Progenitor cell of endocrine pancreas (in vitro differentiated cells): ENCODE measurements around the gene LRRC4. TPM values are rescaled to one million over a fixed set of nuclear protein-coding genes. Genes with fewer than 3 reads are reported as not detected.

Experiments
- DNase-seq: peaks from one replicate; pipeline ENCODE4 v3.0.0; 2021; ENCODE audit warnings: low spot score; ENCODE audit not compliant: unreplicated experiment
- H3K27ac Mint-ChIP-seq: 2 replicates; pipeline ENCODE4 v1.8.0; 2021; ENCODE audit warnings: mild to moderate bottlenecking, moderate library complexity, mixed read lengths
- H3K27me3 Mint-ChIP-seq: 2 replicates; pipeline ENCODE4 v1.8.0; 2021; ENCODE audit warnings: mixed read lengths
- H3K36me3 Mint-ChIP-seq: 2 replicates; pipeline ENCODE4 v1.8.0; 2022; ENCODE audit warnings: mixed read lengths; ENCODE audit not compliant: insufficient read depth
- H3K4me1 Mint-ChIP-seq: 2 replicates; pipeline ENCODE4 v1.8.0; 2021; ENCODE audit warnings: low read depth, mixed read lengths
- H3K4me3 Mint-ChIP-seq: 2 replicates; pipeline ENCODE4 v1.8.0; 2021; ENCODE audit warnings: low read depth, mild to moderate bottlenecking, moderate library complexity, mixed read lengths
- H3K9me3 Mint-ChIP-seq: 2 replicates; pipeline ENCODE4 v1.8.0; 2021; ENCODE audit warnings: low read depth, mixed read lengths
- total RNA-seq: library from RNA; stranded (reverse); gene quantifications from 2 replicates; pipeline ENCODE4 v1.2.1, GENCODE V29; 2021
- TF ChIP-seq, protein P1 (sequence below): fragments of 200-600 bp; sonication (generic); IDR thresholded peaks from one replicate; pipeline ENCODE4 v1.5.0; 2021; ENCODE audit warnings: antibody characterized with exemption, mild to moderate bottlenecking; ENCODE audit not compliant: unreplicated experiment

The LRRC4 gene
- total RNA-seq, 1 donor from 2014 or later, result 19.4 TPM

DNA sequence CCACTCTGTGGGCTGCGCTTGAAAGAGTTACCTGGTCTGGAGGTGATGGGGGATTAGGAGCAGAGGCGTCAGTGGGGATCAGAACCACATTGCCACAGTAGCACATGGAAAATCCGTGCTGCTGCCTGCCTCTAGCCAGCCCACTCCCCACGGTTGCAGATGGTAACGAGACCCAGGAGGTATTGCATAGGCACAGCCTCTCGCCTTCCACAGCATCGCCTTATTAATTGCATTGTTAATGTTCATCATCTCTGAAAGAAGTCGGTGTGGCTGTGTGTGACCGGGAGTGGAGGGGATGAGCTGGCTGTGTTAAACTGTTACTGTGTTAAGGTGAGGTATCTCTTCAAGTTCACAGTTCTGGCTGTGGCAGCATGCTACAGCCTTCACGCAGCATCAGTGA is 35.2 kb upstream of the LRRC4 start:
- H3K9me3 Mint-ChIP-seq, result peaks cover 4% of the 10 kb centered on the region
- DNase-seq, result no peak
- H3K36me3 Mint-ChIP-seq, result peaks cover 10% of the 10 kb centered on the region
- H3K4me3 Mint-ChIP-seq, result no peak overlapping the region
- H3K4me1 Mint-ChIP-seq, result no peaks in the 10 kb centered on the region
- H3K27me3 Mint-ChIP-seq, result no peaks in the 10 kb centered on the region
- H3K27ac Mint-ChIP-seq, result peak overlapping the region; percentile 30
- TF ChIP-seq, protein P1, sequence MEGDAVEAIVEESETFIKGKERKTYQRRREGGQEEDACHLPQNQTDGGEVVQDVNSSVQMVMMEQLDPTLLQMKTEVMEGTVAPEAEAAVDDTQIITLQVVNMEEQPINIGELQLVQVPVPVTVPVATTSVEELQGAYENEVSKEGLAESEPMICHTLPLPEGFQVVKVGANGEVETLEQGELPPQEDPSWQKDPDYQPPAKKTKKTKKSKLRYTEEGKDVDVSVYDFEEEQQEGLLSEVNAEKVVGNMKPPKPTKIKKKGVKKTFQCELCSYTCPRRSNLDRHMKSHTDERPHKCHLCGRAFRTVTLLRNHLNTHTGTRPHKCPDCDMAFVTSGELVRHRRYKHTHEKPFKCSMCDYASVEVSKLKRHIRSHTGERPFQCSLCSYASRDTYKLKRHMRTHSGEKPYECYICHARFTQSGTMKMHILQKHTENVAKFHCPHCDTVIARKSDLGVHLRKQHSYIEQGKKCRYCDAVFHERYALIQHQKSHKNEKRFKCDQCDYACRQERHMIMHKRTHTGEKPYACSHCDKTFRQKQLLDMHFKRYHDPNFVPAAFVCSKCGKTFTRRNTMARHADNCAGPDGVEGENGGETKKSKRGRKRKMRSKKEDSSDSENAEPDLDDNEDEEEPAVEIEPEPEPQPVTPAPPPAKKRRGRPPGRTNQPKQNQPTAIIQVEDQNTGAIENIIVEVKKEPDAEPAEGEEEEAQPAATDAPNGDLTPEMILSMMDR, result no peak

DNA sequence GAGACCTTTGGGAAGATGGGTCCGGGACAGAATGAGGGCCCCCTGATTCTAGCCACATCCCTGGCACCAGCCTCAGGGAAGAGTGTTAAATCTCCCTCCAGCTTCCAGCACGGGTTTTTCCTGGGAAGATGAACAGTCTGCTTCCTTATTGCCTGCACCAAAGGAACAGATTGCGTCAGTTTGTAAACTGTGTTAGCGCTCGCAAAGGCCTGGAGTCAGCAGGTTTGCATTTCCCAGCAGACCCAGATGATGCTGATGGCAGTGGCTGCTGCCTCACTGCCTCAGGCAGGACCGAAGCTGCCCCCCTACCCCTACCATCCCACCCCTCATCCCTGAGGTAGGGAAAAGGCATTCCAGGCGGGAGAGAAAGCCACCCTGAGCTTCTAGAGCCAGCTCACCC is 34.6 kb upstream of the LRRC4 start:
- Mint-ChIP-seq H3K27me3 (no peaks in the 10 kb centered on the region), H3K4me1 (no peaks in the 10 kb centered on the region), H3K36me3 (peaks cover 9% of the 10 kb centered on the region), H3K9me3 (peaks cover 3% of the 10 kb centered on the region), H3K4me3 (no peak overlapping the region), H3K27ac (no peak overlapping the region)
- DNase-seq, result no peak
- TF ChIP-seq, protein P1, result no peak

DNA sequence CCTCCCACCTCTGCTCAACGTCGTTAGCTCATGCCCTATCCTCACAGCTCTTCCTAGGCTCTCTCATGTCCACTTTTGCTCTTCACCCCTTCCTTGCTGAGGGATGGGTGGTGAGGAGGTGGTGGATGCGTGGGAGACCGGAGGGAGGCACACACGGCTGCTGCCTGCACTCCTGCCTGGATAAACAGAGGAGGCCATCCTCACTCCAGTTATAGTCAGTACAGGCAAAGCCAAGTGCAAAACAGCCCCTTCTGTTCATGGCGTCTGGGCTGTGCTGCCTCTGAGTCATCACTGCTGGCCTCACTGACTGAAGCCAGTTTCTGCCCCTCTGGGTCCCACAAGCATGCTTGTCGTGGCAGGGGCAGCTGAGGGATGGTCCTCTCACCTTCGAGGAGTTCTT is 31.9 kb upstream of the LRRC4 start:
- DNase-seq, result no peak
- Mint-ChIP-seq H3K4me3 (no peak overlapping the region), H3K36me3 (no peaks in the 10 kb centered on the region), H3K27me3 (no peaks in the 10 kb centered on the region), H3K9me3 (no peaks in the 10 kb centered on the region), H3K27ac (no peak overlapping the region), H3K4me1 (peaks cover 2% of the 10 kb centered on the region)
- TF ChIP-seq, protein P1, result no peak

DNA sequence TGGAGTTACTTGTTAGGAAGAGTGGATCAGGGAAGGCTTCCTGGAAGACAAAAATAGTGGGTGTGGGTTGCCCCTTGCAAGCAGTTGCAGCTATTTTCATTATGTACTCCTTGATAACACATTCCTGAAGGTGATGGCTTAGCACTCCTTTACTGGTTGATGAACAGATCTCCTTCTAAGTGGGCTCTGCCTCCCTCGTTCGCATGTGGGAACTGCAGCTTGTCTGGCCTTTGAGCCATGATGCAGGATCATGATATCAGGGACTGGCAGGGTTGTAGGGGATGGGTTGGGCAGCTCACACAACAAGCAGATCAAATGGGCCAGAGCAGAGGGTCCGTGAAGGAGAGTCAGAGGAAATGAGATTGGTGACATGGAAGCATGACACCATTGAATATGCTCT is 28.8 kb upstream of the LRRC4 start:
- Mint-ChIP-seq H3K4me3 (no peak overlapping the region), H3K9me3 (no peaks in the 10 kb centered on the region), H3K27ac (no peak overlapping the region), H3K27me3 (no peaks in the 10 kb centered on the region), H3K4me1 (peaks cover 2% of the 10 kb centered on the region), H3K36me3 (no peaks in the 10 kb centered on the region)
- TF ChIP-seq, protein P1, result peak; percentile 9
- DNase-seq, result no peak

- peaks cover 2% of the 10 kb centered on the region for H3K4me1 Mint-ChIP-seq
- DNase-seq, result no peak
- no peaks in the 10 kb centered on the region for H3K36me3 Mint-ChIP-seq
- H3K27me3 Mint-ChIP-seq, result no peaks in the 10 kb centered on the region
- TF ChIP-seq, protein P1, result no peak
- H3K9me3 Mint-ChIP-seq, result no peaks in the 10 kb centered on the region
- H3K27ac Mint-ChIP-seq, result peak overlapping the region; percentile 23
- no peak overlapping the region for H3K4me3 Mint-ChIP-seq
Observed at GRCh38 chr7:128059143-128059988, 28.1 kb upstream of the LRRC4 start.
